ENCODE data around the gene CSRNP3.

Gene CSRNP3

GRCh38 chr2:165469417-165469816, at the start of gene CSRNP3:
Gene CSRNP3 (plus strand): TSS chr2:165469698. CDS start chr2:165595066, 125,368 bp downstream.
- no peak for DNase-seq (ENCODE audit: low read depth in 2 of 2)

- DNase-seq (ENCODE audit: low read depth in 2 of 2), result no peak
Measured at GRCh38 chr2:165420231-165420630, 49.3 kb upstream of the CSRNP3 start.

GRCh38 chr2:165423081-165423480, 46.4 kb upstream of the CSRNP3 start:
- DNase-seq (ENCODE audit: low read depth in 2 of 2), result no peak

- DNase-seq (ENCODE audit: low read depth in 2 of 2), result no peak
Measured at GRCh38 chr2:165425556-165425955, 43.9 kb upstream of the CSRNP3 start.

GRCh38 chr2:165427686-165428085, 41.8 kb upstream of the CSRNP3 start:
- DNase-seq (ENCODE audit: low read depth in 2 of 2), result no peak

- DNase-seq (ENCODE audit: low read depth in 2 of 2), result no peak
Measured at GRCh38 chr2:165428926-165429325, 40.6 kb upstream of the CSRNP3 start.

- DNase-seq (ENCODE audit: low read depth in 2 of 2), result no peak
Measured at GRCh38 chr2:165431014-165431413, 38.5 kb upstream of the CSRNP3 start.

GRCh38 chr2:165432234-165432966, 37.1 kb upstream of the CSRNP3 start:
- DNase-seq (ENCODE audit: low read depth in 2 of 2), result no peak

GRCh38 chr2:165434865-165435496, 34.5 kb upstream of the CSRNP3 start:
- DNase-seq (ENCODE audit: low read depth in 2 of 2), result no peak

- DNase-seq (ENCODE audit: low read depth in 2 of 2), result no peak
Measured at GRCh38 chr2:165435611-165436010, 33.9 kb upstream of the CSRNP3 start.

- DNase-seq (ENCODE audit: low read depth in 2 of 2), result no peak
Measured at GRCh38 chr2:165436559-165436958, 32.9 kb upstream of the CSRNP3 start.

- DNase-seq (ENCODE audit: low read depth in 2 of 2), result no peak
Measured at GRCh38 chr2:165440367-165440766, 29.1 kb upstream of the CSRNP3 start.

GRCh38 chr2:165443511-165443910, 26.0 kb upstream of the CSRNP3 start:
- no peak for DNase-seq (ENCODE audit: low read depth in 2 of 2)

- no peak for DNase-seq (ENCODE audit: low read depth in 2 of 2)
Measured at GRCh38 chr2:165448406-165448805, 21.1 kb upstream of the CSRNP3 start.

- DNase-seq (ENCODE audit: low read depth in 2 of 2), result no peak
Measured at GRCh38 chr2:165450156-165450555, 19.3 kb upstream of the CSRNP3 start.

GRCh38 chr2:165452327-165452726, 17.2 kb upstream of the CSRNP3 start:
- DNase-seq (ENCODE audit: low read depth in 2 of 2), result no peak

GRCh38 chr2:165453561-165454094, 15.9 kb upstream of the CSRNP3 start:
- DNase-seq (ENCODE audit: low read depth in 2 of 2), result no peak

- DNase-seq (ENCODE audit: low read depth in 2 of 2), result no peak
Measured at GRCh38 chr2:165454905-165455304, 14.6 kb upstream of the CSRNP3 start.

- no peak for DNase-seq (ENCODE audit: low read depth in 2 of 2)
Measured at GRCh38 chr2:165456027-165456426, 13.5 kb upstream of the CSRNP3 start.

GRCh38 chr2:165462443-165462842, 7.1 kb upstream of the CSRNP3 start:
- DNase-seq (ENCODE audit: low read depth in 2 of 2), result no peak

GRCh38 chr2:165466386-165466785, 3.1 kb upstream of the CSRNP3 start:
- no peak for DNase-seq (ENCODE audit: low read depth in 2 of 2)

GRCh38 chr2:165467921-165468320, 1.6 kb upstream of the CSRNP3 start:
- DNase-seq (ENCODE audit: low read depth in 2 of 2), result no peak

- DNase-seq (ENCODE audit: low read depth in 2 of 2), result no peak
Measured at GRCh38 chr2:165470361-165470760, 863 bp downstream of the CSRNP3 start.
